ENCODE data around the gene SORCS1. TPM values are rescaled to one million over a fixed set of nuclear protein-coding genes. Genes with fewer than 3 reads are reported as not detected.

SORCS1 gene
- total and polyA plus RNA-seq, 2 donors (not counting 1 experiment from before 2014, with no cell fraction given) = not detected

- intact Hi-C loops (cut with micrococcal nuclease) = no loop called here
- Histone ChIP-seq H4K20me1 (ENCODE audit: control insufficient read depth, insufficient read depth, low read length, poor library complexity, severe bottlenecking) (no peaks in the 10 kb centered on the region), H2AFZ (ENCODE audit: insufficient read depth, low read depth, low read length, poor library complexity, severe bottlenecking) (no peak overlapping the region), H3K9me3 (ENCODE audit: control extremely low read depth in 1 of 3, control insufficient read depth in 2 of 3, insufficient read depth in 1 of 3, low read length in 2 of 3) (no peaks in the 10 kb centered on the region), H3K4me3 (ENCODE audit: control extremely low read depth in 1 of 5, extremely low read depth in 1 of 5, insufficient read depth in 1 of 5, low read depth in 2 of 5, low read length in 4 of 5) (no peak overlapping the region), H3K36me3 (replicated peaks in 1 of 2; ENCODE audit: control extremely low read depth in 1 of 2, control insufficient read depth in 1 of 2, extremely low read depth in 1 of 2, insufficient read depth in 2 of 2, low read length in 1 of 2) (no peaks in the 10 kb centered on the region), H3K4me1 (ENCODE audit: control insufficient read depth in 2 of 2, insufficient read depth in 2 of 2, low read length in 2 of 2) (no peaks in the 10 kb centered on the region), H3K79me2 (ENCODE audit: control insufficient read depth, insufficient read depth, low read length) (no peaks in the 10 kb centered on the region), H3K27me3 (replicated peaks in 1 of 4; ENCODE audit: control extremely low read depth in 1 of 4, control insufficient read depth in 3 of 4, insufficient read depth in 4 of 4, low read length in 3 of 4) (no peaks in the 10 kb centered on the region), H3K4me2 (replicated peaks; ENCODE audit: low read depth, low read length, poor library complexity, severe bottlenecking) (no peak overlapping the region), H3K9ac (ENCODE audit: low read length) (no peak overlapping the region), H3K27ac (ENCODE audit: low read length in 2 of 2) (no peak overlapping the region)
- DNase-seq (no peak), ATAC-seq (ENCODE audit: low read depth) (no peak)
- POLR2A ChIA-PET = no interaction called here
- Mint-ChIP-seq H3K4me3 (no peak overlapping the region), H3K9me3 (ENCODE audit: insufficient read depth) (peaks cover 2% of the 10 kb centered on the region), H3K27ac (no peak overlapping the region), H3K27me3 (no peaks in the 10 kb centered on the region), H3K4me1 (no peaks in the 10 kb centered on the region)
- CTCF ChIA-PET = no interaction called here
- TF ChIP-seq CTCF (IDR thresholded peaks at IDR 0.05) (no peak), EZH2 (IDR thresholded peaks at IDR 0.05; ENCODE audit: borderline replicate concordance, insufficient read depth, low read depth, low read length, poor library complexity, severe bottlenecking) (no peak)
- WGBS (ENCODE audit: insufficient coverage) = no CpG with 5 or more reads among the region's 5 CpGs
Observed at GRCh38 chr10:107064075-107064474, 100.4 kb downstream of the SORCS1 start.

DNA sequence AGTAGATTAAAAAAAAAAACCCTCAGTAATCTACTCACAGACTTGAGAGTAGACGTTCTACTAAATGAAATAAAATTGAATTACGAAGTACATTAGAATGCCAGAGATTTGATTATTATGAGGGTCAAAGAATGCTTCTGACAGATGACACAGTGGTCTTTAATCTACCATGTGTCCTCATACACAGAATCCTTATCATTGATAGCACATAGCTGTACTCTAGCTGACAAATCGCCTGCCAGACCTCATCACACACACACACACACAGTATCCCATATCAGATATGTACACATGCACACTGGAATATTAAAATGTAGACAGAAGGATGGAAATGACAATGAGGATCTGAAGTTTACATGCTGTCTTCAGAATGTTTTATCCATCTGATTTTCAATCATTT, 104.6 kb downstream of the SORCS1 start:
- Histone ChIP-seq H2AFZ (ENCODE audit: insufficient read depth, low read depth, low read length, poor library complexity, severe bottlenecking) (no peak overlapping the region), H3K27ac (ENCODE audit: low read length in 2 of 2) (no peak overlapping the region), H3K9me3 (ENCODE audit: control extremely low read depth in 1 of 3, control insufficient read depth in 2 of 3, insufficient read depth in 1 of 3, low read length in 2 of 3) (no peaks in the 10 kb centered on the region), H3K79me2 (ENCODE audit: control insufficient read depth, insufficient read depth, low read length) (no peaks in the 10 kb centered on the region), H4K20me1 (ENCODE audit: control insufficient read depth, insufficient read depth, low read length, poor library complexity, severe bottlenecking) (no peaks in the 10 kb centered on the region), H3K9ac (ENCODE audit: low read length) (no peak overlapping the region), H3K36me3 (replicated peaks in 1 of 2; ENCODE audit: control extremely low read depth in 1 of 2, control insufficient read depth in 1 of 2, extremely low read depth in 1 of 2, insufficient read depth in 2 of 2, low read length in 1 of 2) (no peaks in the 10 kb centered on the region), H3K4me1 (ENCODE audit: control insufficient read depth in 2 of 2, insufficient read depth in 2 of 2, low read length in 2 of 2) (no peaks in the 10 kb centered on the region), H3K4me2 (replicated peaks; ENCODE audit: low read depth, low read length, poor library complexity, severe bottlenecking) (no peak overlapping the region), H3K4me3 (ENCODE audit: control extremely low read depth in 1 of 5, extremely low read depth in 1 of 5, insufficient read depth in 1 of 5, low read depth in 2 of 5, low read length in 4 of 5) (no peak overlapping the region), H3K27me3 (replicated peaks in 1 of 4; ENCODE audit: control extremely low read depth in 1 of 4, control insufficient read depth in 3 of 4, insufficient read depth in 4 of 4, low read length in 3 of 4) (no peaks in the 10 kb centered on the region)
- H3K4me1 Mint-ChIP-seq = no peaks in the 10 kb centered on the region
- WGBS (ENCODE audit: insufficient coverage) = no CpG with 5 or more reads among the region's 3 CpGs
- no peaks in the 10 kb centered on the region for H3K27me3 Mint-ChIP-seq
- ChIA-PET CTCF (no interaction called here), POLR2A (no interaction called here)
- TF ChIP-seq EZH2 (IDR thresholded peaks at IDR 0.05; ENCODE audit: borderline replicate concordance, insufficient read depth, low read depth, low read length, poor library complexity, severe bottlenecking) (no peak), CTCF (IDR thresholded peaks at IDR 0.05) (no peak)
- DNase-seq = no peak
- ATAC-seq (ENCODE audit: low read depth) = no peak
- intact Hi-C loops (cut with micrococcal nuclease) = no loop called here
- no peak overlapping the region for H3K4me3 Mint-ChIP-seq
- H3K9me3 Mint-ChIP-seq (ENCODE audit: insufficient read depth) = no peaks in the 10 kb centered on the region
- no peak overlapping the region for H3K27ac Mint-ChIP-seq
